ENCODE results near the gene C11orf65.

The C11orf65 gene

GRCh38 chr11:108497317-108498045 lies 30.2 kb upstream of the C11orf65 start (continued):
- peak; percentile 37; the same call in 1 of the 2 replicates for TF ChIP-seq PATZ1 (tag by site-specific recombination; IDR thresholded peaks at IDR 0.05)
- TF ChIP-seq OVOL3 (tag by site-specific recombination; IDR thresholded peaks at IDR 0.05): no peak
- peak; percentile 57 for TF ChIP-seq PRDM10 (tag by site-specific recombination; IDR thresholded peaks at IDR 0.05)
- no peak for TF ChIP-seq ZNF548 (tag by site-specific recombination; IDR thresholded peaks at IDR 0.05)
- no peak for TF ChIP-seq PRDM2 (tag by site-specific recombination; IDR thresholded peaks at IDR 0.05; ENCODE audit: borderline replicate concordance)
- TF ChIP-seq ZNF324 (tag by site-specific recombination; IDR thresholded peaks at IDR 0.05): 0 out of 2 replicates have a peak, but pooled peaks have one; percentile 52
- TF ChIP-seq PRDM6 (tag by site-specific recombination; IDR thresholded peaks at IDR 0.05): peak; percentile 20; the same call in 1 of the 2 replicates
- TF ChIP-seq ZNF433 (tag by site-specific recombination; IDR thresholded peaks at IDR 0.05; ENCODE audit: low read depth): no peak
- TF ChIP-seq ZNF600 (tag by site-specific recombination; IDR thresholded peaks at IDR 0.05): peak; percentile 99
- TF ChIP-seq ZNF830 (tag by site-specific recombination; IDR thresholded peaks at IDR 0.05; ENCODE audit: low read depth): no peak
- TF ChIP-seq ZBTB8A (tag by site-specific recombination; IDR thresholded peaks at IDR 0.05): peak; percentile 58
- peak; percentile 59; the same call in 1 of the 2 replicates for TF ChIP-seq ZNF362 (tag by site-specific recombination; IDR thresholded peaks at IDR 0.05)
- peak; percentile 77 for TF ChIP-seq EGR2 (tag by site-specific recombination; IDR thresholded peaks at IDR 0.05; ENCODE audit: low read depth)
- 0 out of 2 replicates have a peak, but pooled peaks have one; percentile 3 for TF ChIP-seq ZNF335 (tag by site-specific recombination; conservative IDR thresholded peaks at IDR 0.05)
- 0 out of 2 replicates have a peak, but pooled peaks have one; percentile 12 for TF ChIP-seq ZNF561 (tag by site-specific recombination; IDR thresholded peaks at IDR 0.05; ENCODE audit: borderline replicate concordance)

Data from HEK293 (cell line).